GM12872 (cell line): ENCODE results near the gene ETNK2.

ENCODE experiments used
- CTCF ChIP-seq: IDR thresholded peaks from 3 replicates; pipeline ENCODE4 v1.5.1; 2011; ENCODE audit warnings: low read depth, mild to moderate bottlenecking, low read length, moderate library complexity; ENCODE audit not compliant: insufficient read depth

Gene ETNK2

GRCh38 chr1:204084247-204084772, 67.5 kb downstream of the ETNK2 start:
- no peak for TF ChIP-seq CTCF

DNA sequence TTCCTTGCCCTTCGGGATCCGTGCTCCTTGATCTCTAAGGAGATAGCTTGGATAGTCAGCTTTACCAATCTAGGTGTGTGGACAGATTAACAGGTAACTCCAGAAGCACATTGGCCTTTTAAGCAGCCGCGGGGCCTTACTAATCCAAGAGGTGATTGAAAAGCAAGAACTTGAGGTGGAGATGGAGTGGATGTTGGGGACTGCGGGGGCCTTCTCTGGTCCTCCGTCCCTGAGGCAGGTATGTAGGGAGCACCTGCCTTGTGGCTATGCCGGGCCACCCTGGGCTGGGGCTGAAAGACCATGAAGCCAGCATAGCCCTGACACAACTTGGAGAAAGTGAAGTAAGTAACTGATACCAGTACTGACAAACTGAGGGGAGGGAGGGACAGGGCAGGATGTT, 68.4 kb downstream of the ETNK2 start:
- TF ChIP-seq CTCF: no peak

- TF ChIP-seq CTCF: no peak
These were observed 69.9 kb downstream of the ETNK2 start for GRCh38 chr1:204081791-204082513.

GRCh38 chr1:204081164-204081790, 70.6 kb downstream of the ETNK2 start:
- TF ChIP-seq CTCF: no peak
